Osteocyte (in vitro differentiated cells): ENCODE measurements around the gene RAP1GAP. TPM values are rescaled to one million over a fixed set of nuclear protein-coding genes. Genes with fewer than 3 reads are reported as not detected.

Experiments
- DNase-seq: peaks from one replicate; pipeline ENCODE4 v3.0.0; 2021; ENCODE audit warnings: mixed read lengths; ENCODE audit not compliant: unreplicated experiment; ENCODE audit errors: extremely low spot score
- H3K27ac Mint-ChIP-seq: one replicate; pipeline ENCODE4 v1.8.0; 2021; ENCODE audit warnings: mild to moderate bottlenecking, mixed read lengths; ENCODE audit not compliant: unreplicated experiment
- H3K27me3 Mint-ChIP-seq: one replicate; pipeline ENCODE4 v1.8.0; 2021; ENCODE audit warnings: mixed read lengths; ENCODE audit not compliant: unreplicated experiment
- H3K36me3 Mint-ChIP-seq: one replicate; pipeline ENCODE4 v1.8.0; 2021; ENCODE audit warnings: mixed read lengths; ENCODE audit not compliant: unreplicated experiment
- H3K4me1 Mint-ChIP-seq: one replicate; pipeline ENCODE4 v1.8.0; 2021; ENCODE audit warnings: mixed read lengths; ENCODE audit not compliant: unreplicated experiment
- H3K4me3 Mint-ChIP-seq: one replicate; pipeline ENCODE4 v1.8.0; 2021; ENCODE audit warnings: mild to moderate bottlenecking, moderate library complexity, mixed read lengths; ENCODE audit not compliant: unreplicated experiment
- H3K9me3 Mint-ChIP-seq: one replicate; pipeline ENCODE4 v1.8.0; 2021; ENCODE audit warnings: mixed read lengths; ENCODE audit not compliant: unreplicated experiment
- total RNA-seq: library from RNA; stranded (reverse); gene quantifications from 2 replicates; pipeline ENCODE4 v1.2.1, GENCODE V29; 2021
- TF ChIP-seq, protein P1 (sequence below): fragments of 200-600 bp; sonication (generic); IDR thresholded peaks from 2 replicates; pipeline ENCODE4 v1.5.0; 2021; ENCODE audit warnings: antibody characterized with exemption, mild to moderate bottlenecking, moderate library complexity

Gene RAP1GAP
- total RNA-seq, 1 donor from 2014 or later: 3.5 TPM

DNA sequence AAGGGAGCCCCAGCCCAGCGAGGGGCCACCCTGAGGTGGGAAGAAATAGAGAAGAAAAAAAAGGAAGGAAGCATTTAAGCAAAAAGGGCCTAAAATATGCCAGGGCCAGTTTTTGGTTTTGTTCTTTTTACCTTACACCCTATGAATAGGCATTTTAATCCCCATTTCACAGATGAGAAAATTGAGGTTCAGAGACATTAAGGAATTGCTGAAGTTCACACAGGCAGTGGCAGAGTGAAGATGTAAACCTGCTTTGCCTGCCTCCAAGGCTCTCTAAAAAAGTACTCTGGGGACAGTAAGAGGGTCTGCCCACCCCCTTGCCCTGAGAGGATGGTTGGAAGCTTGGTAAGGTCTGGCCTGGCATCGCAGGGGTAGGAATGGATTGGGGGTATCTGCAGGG, 19.8 kb downstream of the RAP1GAP start:
- Mint-ChIP-seq H3K4me3 (no peak overlapping the region), H3K9me3 (no peaks in the 10 kb centered on the region), H3K27ac (no peak overlapping the region), H3K36me3 (no peaks in the 10 kb centered on the region), H3K4me1 (peaks cover 9% of the 10 kb centered on the region), H3K27me3 (peaks cover 23% of the 10 kb centered on the region)
- TF ChIP-seq, protein P1, sequence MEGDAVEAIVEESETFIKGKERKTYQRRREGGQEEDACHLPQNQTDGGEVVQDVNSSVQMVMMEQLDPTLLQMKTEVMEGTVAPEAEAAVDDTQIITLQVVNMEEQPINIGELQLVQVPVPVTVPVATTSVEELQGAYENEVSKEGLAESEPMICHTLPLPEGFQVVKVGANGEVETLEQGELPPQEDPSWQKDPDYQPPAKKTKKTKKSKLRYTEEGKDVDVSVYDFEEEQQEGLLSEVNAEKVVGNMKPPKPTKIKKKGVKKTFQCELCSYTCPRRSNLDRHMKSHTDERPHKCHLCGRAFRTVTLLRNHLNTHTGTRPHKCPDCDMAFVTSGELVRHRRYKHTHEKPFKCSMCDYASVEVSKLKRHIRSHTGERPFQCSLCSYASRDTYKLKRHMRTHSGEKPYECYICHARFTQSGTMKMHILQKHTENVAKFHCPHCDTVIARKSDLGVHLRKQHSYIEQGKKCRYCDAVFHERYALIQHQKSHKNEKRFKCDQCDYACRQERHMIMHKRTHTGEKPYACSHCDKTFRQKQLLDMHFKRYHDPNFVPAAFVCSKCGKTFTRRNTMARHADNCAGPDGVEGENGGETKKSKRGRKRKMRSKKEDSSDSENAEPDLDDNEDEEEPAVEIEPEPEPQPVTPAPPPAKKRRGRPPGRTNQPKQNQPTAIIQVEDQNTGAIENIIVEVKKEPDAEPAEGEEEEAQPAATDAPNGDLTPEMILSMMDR: no peak
- no peak for DNase-seq

- Mint-ChIP-seq H3K4me1 (peaks cover 9% of the 10 kb centered on the region), H3K27me3 (peaks cover 26% of the 10 kb centered on the region), H3K36me3 (no peaks in the 10 kb centered on the region), H3K9me3 (no peaks in the 10 kb centered on the region), H3K4me3 (no peak overlapping the region), H3K27ac (no peak overlapping the region)
- TF ChIP-seq, protein P1: no peak
- no peak for DNase-seq
These were observed 20.4 kb downstream of the RAP1GAP start for GRCh38 chr1:21648791-21649190.

DNA sequence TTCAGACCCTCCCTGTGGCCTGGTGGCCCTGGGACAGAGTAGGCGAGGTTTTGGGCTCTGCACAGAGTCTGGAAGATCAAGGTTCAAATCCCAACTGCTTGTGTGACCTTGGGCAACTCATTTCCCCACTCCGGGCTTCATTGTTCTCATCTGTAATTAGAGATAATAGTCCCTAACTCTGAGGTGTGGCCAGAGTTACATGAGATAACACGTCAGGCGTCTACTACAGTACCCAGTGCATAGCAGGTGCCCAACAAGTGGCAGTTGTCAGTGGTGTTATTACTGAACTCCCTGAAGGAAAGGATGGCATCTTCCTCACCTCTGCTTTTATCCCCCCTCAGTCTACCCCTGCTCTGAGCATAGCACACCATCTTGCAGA, 20.8 kb downstream of the RAP1GAP start:
- no peaks in the 10 kb centered on the region for H3K9me3 Mint-ChIP-seq
- H3K27me3 Mint-ChIP-seq: peaks cover 30% of the 10 kb centered on the region
- DNase-seq: no peak
- H3K27ac Mint-ChIP-seq: no peak overlapping the region
- peaks cover 9% of the 10 kb centered on the region for H3K4me1 Mint-ChIP-seq
- TF ChIP-seq, protein P1: no peak
- H3K4me3 Mint-ChIP-seq: no peak overlapping the region
- no peaks in the 10 kb centered on the region for H3K36me3 Mint-ChIP-seq

DNA sequence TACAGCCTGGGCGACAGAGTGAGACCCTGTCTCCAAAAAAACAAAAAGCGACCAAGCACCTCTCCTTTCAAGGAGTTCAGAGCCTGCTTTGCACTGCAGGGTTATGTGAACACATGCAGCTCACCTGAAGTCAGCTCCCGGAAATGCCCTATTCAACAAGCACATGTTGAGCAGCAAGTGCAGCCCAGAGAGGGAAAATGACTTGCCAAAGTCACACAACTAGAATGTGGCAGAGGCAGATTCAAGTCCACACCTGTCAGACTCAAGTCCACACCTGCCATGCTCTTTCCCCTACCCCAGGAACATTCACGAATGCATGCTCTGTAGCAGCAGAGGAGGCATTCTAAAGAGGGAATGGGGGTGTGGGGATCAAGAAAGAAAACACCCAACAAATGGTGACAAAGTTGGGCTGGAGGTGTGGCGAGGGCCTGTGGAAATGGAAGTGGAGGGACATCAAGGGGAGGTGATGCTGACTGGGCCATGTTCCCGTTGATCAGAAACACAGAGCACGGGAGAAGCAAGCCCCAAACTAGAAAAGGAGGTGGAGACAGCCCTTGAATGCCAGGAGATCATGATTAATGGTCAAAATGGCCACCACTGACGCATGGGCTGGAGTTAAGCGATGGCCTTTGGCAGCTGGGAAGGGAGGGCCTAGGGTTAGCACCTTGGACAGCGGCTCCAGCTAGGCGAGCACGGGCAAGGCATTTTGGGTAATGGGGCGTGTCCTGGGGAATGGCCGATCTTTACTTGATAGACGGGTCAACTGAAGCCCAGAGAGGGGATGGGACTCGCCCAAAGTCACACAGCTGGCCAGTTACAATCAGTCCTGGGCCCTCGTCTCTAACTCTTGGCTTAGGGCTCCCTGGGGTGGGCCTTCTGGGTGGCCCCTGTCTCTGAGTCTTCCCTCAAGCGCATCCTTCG, 21.5 kb downstream of the RAP1GAP start:
- no peaks in the 10 kb centered on the region for H3K36me3 Mint-ChIP-seq
- H3K27ac Mint-ChIP-seq: no peak overlapping the region
- DNase-seq: peak; percentile 89
- TF ChIP-seq, protein P1: no peak
- no peak overlapping the region for H3K4me3 Mint-ChIP-seq
- H3K27me3 Mint-ChIP-seq: peaks cover 25% of the 10 kb centered on the region
- H3K9me3 Mint-ChIP-seq: no peaks in the 10 kb centered on the region
- H3K4me1 Mint-ChIP-seq: peaks cover 9% of the 10 kb centered on the region

DNA sequence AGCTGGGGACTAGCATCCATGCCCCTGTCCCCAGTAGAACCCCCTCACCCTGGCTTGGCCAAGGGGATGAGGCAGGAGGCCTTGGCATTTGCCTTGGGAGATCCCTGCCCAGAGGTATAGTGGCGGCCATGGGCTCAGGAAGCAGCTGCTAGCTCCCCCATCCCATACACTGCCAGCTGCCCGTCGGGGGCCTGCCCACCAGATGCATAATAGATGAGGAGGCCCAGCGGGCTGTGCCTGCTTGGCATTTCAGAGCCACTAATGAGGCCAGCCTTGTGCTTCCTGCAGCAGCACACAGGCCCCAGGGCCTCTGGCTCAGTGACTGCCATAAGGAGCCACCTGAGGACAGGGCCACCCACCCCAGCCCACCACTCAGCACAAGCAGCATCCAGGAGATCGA, 23.6 kb downstream of the RAP1GAP start:
- peaks cover 14% of the 10 kb centered on the region for H3K27me3 Mint-ChIP-seq
- TF ChIP-seq, protein P1: no peak

More for the DNA sequence above, 23.6 kb downstream of the RAP1GAP start:
- H3K4me3 Mint-ChIP-seq: no peak overlapping the region
- no peak for DNase-seq
- no peaks in the 10 kb centered on the region for H3K9me3 Mint-ChIP-seq
- no peaks in the 10 kb centered on the region for H3K36me3 Mint-ChIP-seq
- H3K27ac Mint-ChIP-seq: no peak overlapping the region
- H3K4me1 Mint-ChIP-seq: no peaks in the 10 kb centered on the region
